KOPT-K1 (cell line): Measurements from ENCODE around the gene DCLK2.

Source experiments
- H3K27ac ChIP-seq: fragments of 200-600 bp; sonication (generic); 2 replicates; pipeline ENCODE4 v1.5.1; 2016; ENCODE audit warnings: antibody characterized with exemption, mild to moderate bottlenecking, low read depth, low read length; ENCODE audit not compliant: poor library complexity, severe bottlenecking
- H3K36me3 ChIP-seq: fragments of 200-600 bp; sonication (generic); 2 replicates; pipeline ENCODE4 v1.5.1; 2017; ENCODE audit warnings: antibody characterized with exemption, mild to moderate bottlenecking, low read length, moderate library complexity; ENCODE audit not compliant: insufficient read depth
- H3K9me3 ChIP-seq: fragments of 200-600 bp; sonication (generic); 2 replicates; pipeline ENCODE4 v1.5.1; 2017; ENCODE audit warnings: antibody characterized with exemption, low read length, mild to moderate bottlenecking; ENCODE audit not compliant: insufficient read depth, poor library complexity, severe bottlenecking

DCLK2 gene

DNA sequence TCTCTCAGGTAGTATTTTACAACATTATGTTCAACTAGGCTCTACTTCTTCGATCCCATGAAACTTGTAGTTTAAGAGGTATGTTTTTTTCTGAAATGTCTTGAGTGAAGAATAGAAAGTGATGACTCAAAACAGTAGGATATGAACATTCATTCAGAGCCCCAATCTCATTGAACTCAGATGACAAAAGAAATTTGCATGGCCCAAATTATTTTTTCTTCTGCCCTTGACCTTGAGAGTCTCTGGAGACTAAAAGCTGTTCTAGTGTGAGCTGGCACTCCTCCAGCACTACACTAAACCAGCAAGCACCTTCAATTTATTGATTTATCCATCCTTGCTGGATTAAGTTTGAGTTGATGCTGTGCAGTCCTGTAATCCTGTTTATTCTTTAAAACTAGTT lies 4.0 kb downstream of the DCLK2 start:
- Histone ChIP-seq H3K36me3 (no peaks in the 10 kb centered on the region), H3K9me3 (peaks cover 11% of the 10 kb centered on the region), H3K27ac (no peak overlapping the region)

DNA sequence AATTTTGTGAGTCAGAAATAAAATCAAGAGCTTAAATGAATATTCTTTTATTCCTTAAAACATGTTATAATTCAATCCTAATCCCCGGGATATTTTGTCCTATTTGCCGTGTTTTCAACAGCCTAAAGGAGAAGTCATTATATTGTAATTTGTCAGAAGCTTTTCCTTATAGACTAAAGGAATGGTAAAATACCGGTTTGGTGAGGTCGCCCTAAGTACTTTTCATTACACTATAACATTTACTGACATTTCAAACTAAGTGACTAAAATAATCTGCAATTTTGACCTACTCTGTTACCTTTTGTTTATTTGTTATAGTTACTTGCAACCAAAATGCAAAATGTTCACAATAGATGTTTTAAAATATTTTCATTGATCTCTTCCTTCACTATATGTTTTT lies 8.8 kb downstream of the DCLK2 start:
- Histone ChIP-seq H3K27ac (no peak overlapping the region), H3K9me3 (no peaks in the 10 kb centered on the region), H3K36me3 (no peaks in the 10 kb centered on the region)

DNA sequence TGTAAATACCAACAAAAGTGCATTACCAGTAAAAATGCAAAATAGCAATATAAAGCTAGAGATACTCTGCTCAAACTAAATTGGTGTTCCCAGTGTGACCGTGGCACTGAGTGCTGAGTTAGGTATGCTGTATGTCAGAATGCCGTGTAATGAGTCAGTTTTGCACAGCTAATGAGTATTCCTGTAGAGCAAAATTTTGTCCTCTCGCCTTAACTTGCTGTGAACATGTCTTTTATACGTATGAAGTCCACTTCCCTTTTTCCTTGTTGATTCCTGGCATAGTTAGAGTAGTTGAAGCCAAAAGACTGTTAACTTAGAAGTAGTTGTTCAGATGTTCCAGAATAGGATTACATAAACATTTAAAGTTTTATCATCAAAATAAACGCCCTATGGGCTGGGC lies 11.5 kb downstream of the DCLK2 start:
- Histone ChIP-seq H3K36me3 (no peaks in the 10 kb centered on the region), H3K27ac (no peak overlapping the region), H3K9me3 (no peaks in the 10 kb centered on the region)

DNA sequence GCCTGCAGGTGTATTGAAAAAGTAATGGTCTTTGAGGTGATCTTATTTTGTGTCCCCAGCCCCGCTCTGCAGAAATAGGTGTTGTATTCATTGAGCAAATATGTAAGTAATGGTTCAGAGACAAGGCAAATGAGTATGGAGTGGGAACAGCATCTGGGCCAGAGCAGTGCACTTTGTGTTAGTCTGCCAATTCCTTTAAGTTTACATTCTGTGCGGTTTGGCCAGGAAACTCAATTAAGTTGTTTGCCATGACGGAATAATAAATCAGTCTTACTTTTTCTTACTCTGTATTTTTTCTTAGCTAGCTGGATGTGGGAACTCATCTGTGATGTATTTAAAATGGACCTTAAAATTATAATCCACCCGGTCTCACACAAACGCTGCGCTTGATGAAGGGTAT lies 12.6 kb downstream of the DCLK2 start:
- no peaks in the 10 kb centered on the region for H3K9me3 ChIP-seq
- H3K27ac ChIP-seq = no peak overlapping the region
- no peaks in the 10 kb centered on the region for H3K36me3 ChIP-seq

DNA sequence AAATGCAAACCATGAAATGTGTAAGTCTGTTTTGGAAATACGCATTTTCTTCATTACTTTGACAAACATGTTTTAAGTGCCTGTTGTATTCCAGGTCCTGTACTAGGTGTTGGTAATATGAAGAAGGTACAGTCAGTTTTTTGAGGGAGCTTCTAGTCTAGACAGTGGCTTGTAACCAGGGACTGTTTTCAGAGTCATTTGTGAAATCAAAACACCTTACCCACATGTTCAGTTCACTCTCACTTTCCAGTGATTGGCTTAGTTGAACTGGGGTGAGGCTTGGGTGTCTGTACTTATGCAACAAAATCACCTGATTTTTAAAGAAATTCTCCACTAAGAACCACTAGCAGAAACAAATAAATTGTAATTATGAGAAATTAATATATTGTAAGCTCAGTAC lies 16.4 kb downstream of the DCLK2 start:
- Histone ChIP-seq H3K27ac (no peak overlapping the region), H3K36me3 (no peaks in the 10 kb centered on the region), H3K9me3 (no peaks in the 10 kb centered on the region)

DNA sequence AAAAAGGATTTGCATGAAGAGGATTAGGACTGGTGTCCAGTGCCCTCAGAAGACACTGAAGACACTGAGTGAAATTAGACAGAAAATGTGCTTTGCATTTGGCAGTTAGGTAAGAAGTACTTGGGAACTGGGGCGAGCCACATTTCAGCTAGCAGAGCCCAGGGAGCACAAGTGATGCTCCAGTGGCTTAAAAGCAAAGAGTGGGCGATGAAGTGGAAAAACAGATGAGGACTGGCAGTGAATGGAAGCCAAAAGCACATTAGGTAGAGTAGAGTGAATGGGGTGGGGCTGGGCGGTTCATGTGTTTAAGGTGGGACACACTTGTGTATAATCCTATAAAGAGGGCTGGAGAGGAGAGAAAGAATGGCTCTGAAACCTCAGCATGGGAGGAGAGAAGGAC lies 18.4 kb downstream of the DCLK2 start:
- Histone ChIP-seq H3K27ac (no peak overlapping the region), H3K36me3 (no peaks in the 10 kb centered on the region), H3K9me3 (no peaks in the 10 kb centered on the region)

DNA sequence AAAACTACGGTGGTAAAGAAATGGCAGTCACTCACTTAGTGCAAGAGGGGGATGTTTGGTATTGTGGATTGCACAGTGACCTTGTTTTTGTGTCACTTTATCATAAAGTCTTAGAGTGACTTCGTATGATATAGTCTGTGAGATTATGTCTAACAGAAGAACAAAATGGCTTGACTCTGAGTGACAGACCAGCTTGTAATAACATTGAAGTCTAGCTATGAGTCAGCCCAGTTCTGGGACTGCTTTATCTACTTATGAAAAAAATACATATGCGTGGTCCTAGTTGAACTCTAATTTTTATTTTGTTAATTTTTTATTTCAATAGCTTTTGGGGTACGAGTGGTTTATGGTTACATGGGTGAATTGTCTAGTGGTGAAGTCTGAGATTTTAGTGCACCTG lies 20.0 kb downstream of the DCLK2 start:
- Histone ChIP-seq H3K27ac (no peak overlapping the region), H3K9me3 (no peaks in the 10 kb centered on the region), H3K36me3 (no peaks in the 10 kb centered on the region)

DNA sequence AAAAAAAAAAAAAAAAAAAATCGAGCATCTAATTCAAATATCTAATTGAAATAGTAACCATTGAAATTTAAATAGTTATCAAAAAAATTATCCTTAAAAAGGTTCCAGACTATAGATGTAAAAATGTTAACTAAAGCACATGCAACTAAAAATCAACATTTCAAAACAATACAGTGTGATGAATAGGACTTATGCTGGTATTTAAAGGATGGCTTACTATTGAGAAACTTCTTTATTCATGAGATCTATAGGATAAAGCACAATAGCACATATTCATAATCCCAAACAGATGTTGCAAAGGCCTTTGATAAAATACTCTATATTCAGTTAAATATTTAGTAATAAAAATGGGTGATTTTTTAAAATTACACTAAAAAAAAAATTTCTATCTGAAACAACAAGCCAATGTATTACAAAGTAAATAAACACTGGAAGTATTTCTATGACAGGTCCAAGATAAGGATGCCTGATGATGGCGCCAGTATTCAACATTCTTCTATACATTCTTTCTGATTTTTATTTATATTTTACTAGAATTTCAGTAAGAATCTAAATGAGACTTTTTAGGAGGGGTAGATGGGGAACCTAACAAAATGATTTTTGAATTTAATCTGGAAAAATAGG lies 26.3 kb downstream of the DCLK2 start:
- no peak overlapping the region for H3K27ac ChIP-seq
- no peaks in the 10 kb centered on the region for H3K36me3 ChIP-seq

DNA sequence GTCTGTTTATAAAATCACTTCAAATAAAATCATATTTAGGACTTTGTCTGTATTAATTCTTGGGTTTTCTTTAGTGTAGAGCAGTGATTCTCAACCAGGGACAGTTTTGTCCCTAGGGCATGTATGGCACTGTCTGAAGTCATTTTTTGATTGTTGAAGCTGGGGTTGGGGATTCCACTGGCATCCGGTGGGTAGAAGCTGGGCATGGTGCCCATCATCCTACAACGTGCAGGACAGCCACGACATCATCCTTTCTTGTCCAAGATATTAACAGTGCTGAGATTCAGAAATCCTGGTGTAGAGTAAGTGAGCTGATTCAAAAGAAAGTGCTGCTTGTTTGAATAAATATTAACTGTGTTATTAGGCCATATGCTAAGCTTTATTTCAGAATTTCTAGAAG lies 28.6 kb downstream of the DCLK2 start:
- Histone ChIP-seq H3K9me3 (no peaks in the 10 kb centered on the region), H3K27ac (no peak overlapping the region), H3K36me3 (no peaks in the 10 kb centered on the region)

More for the DNA sequence above, 26.3 kb downstream of the DCLK2 start:
- no peaks in the 10 kb centered on the region for H3K9me3 ChIP-seq

DNA sequence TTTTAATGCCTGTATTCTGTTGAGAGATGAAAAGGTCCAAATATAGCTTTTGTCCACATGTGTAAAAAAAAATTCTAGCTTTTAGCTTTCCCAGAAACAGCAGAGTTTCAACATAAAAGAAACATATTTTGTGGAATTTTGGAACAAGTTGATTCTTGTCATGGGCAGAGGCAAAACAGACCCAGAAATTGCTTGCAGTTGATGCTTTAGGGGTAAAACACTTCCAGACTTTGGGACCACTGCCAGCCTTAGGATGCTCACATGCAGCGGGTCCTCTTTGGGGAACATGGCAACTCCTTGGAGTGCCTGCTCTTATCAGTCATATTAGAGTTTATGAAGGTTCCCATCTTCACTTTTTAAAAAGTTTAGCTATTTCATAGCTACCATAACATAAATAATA lies 30.4 kb downstream of the DCLK2 start:
- Histone ChIP-seq H3K27ac (no peak overlapping the region), H3K9me3 (no peaks in the 10 kb centered on the region), H3K36me3 (no peaks in the 10 kb centered on the region)

DNA sequence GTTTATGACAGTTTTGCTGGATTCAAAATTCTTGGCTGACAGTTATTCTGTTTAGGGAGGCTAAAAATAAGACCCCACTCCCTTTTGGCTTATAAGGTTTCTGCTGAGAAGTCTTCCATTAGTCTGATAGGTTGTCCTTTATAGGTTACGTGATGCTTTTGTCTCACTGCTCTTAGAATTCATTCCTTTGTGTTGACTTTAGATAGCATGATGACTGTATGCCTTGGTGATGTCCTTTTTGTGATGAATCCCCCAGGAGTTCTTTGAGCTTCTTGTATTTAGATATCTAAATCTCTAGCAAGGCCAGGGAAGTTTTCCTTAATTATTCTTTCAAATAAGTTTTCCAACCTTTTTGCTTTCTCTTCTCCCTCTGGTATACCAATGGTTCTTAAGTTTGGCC lies 36.4 kb downstream of the DCLK2 start:
- no peaks in the 10 kb centered on the region for H3K36me3 ChIP-seq
- no peaks in the 10 kb centered on the region for H3K9me3 ChIP-seq
- H3K27ac ChIP-seq = no peak overlapping the region

DNA sequence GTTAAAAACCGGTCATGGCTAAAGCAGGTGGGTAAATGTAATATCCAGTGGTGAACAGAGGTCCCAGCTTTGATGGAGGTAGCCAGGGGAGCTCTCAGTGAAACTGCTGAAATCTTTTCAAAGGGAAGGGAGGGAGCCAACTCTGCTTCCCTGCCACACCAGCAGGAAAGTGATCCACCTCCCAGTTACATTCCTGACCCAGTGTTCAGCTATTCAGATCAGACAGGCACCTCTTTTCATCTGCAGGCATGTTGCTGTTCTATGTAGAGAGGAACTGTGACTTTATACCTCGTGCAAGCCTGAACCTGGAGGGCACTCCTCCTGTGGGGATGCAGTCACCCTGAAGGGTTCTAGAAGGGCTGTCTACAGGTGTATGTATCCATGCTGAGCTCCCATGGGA lies 37.6 kb downstream of the DCLK2 start:
- H3K9me3 ChIP-seq = no peaks in the 10 kb centered on the region
- no peak overlapping the region for H3K27ac ChIP-seq
- H3K36me3 ChIP-seq = no peaks in the 10 kb centered on the region

DNA sequence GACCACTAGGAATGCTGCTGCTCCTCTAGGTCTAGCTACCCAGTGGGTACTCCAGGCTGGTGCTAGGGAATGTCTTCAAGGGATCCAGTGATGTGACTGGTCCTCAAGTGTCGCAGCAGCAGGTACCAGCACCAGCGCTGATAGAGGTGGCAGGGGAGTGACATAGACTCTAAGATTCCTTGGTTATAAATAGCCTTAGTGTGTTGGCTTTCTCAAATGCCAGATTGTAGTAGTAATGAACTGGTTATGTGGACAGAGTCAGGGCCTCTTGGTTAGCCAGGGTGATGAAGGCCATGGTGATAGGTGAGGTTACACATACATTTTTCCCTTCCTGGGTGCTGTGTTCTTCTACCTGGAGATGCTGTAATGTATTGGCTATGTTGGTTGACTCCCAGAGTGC lies 38.3 kb downstream of the DCLK2 start:
- H3K9me3 ChIP-seq = no peaks in the 10 kb centered on the region

DNA sequence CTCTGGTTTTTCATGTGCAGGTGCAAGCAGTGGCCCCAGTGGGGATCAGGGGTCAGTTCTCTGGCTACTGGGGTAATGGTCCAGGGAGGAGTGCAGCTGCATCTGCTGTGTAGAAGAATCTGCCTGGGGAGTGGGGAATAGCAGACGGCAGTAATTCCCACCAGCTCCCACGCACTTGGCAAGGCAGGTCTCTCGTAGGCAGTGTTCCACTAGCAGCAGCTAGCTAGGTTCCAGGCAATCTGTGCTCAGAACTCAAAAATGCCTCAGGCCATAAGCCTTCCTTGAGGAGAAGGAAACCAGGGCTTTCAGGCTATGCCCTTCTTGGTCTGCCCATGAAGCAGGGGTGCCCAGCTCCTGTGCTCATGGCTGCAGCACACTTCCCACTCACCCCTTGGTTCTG lies 38.8 kb downstream of the DCLK2 start:
- H3K27ac ChIP-seq = no peak overlapping the region
- no peaks in the 10 kb centered on the region for H3K9me3 ChIP-seq
- no peaks in the 10 kb centered on the region for H3K36me3 ChIP-seq

More for the DNA sequence above, 38.3 kb downstream of the DCLK2 start:
- H3K36me3 ChIP-seq = no peaks in the 10 kb centered on the region
- H3K27ac ChIP-seq = no peak overlapping the region

DNA sequence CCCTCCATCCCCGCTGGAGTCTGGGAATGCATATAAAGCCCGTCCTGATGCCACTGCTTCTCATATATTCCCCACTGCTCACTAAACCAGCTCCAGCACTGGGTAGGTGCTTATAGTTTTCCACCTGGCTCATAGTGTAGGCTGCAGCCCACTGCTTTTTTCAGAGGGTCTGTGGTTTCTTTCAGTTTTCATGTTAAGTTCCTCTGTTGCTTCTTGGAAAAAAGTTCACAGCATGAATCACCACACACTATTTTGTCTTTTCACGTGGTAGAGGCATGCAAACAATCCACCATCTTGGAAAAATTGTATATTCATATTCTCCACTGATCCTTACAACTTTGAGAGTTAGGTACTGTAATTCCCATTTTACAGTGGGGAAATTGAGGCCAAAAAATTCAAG lies 39.4 kb downstream of the DCLK2 start:
- Histone ChIP-seq H3K9me3 (no peaks in the 10 kb centered on the region), H3K27ac (no peak overlapping the region), H3K36me3 (no peaks in the 10 kb centered on the region)

DNA sequence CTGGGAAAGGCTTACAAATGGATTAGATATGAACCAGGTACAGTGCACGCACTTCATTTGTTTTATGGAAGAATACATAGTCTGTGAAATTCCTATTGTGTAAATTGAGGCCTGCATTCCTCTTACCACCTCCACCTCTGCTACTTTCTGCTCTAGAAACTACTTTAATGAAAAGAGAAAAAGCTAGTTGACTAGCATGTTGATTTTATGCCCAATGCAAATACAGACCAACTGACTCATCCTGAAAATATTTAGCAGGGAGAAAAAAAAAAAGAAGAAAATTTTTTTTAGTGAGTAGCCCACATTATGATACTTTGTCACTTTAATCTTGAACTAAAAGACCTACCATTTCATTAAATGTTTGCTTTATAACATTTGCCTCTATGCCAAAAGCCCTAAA lies 41.2 kb downstream of the DCLK2 start:
- no peaks in the 10 kb centered on the region for H3K36me3 ChIP-seq
- no peak overlapping the region for H3K27ac ChIP-seq
- H3K9me3 ChIP-seq = no peaks in the 10 kb centered on the region

DNA sequence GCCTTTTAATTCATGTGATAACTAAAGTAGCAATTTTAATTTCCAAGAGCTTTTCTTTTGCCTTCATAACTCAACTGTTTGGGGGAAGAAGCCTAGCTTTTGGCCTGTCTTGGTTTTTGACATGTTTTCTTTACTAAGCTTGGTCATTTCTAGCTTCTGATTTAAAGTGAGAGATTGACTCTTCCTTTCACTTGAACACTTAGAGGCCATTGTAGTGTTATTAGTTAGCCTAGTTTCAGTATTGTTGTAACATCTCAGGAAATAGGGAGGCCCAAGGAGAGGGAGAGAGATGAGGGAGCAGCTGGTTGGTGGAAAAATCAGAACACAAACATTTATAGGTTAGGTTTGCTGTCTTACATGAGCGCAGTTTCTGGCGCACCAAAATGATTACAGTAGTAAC lies 44.8 kb downstream of the DCLK2 start:
- no peaks in the 10 kb centered on the region for H3K36me3 ChIP-seq
- H3K9me3 ChIP-seq = no peaks in the 10 kb centered on the region
- no peak overlapping the region for H3K27ac ChIP-seq
